NOMO-1 treated with DMSO at 0.1 percent for 48 hours (cell line): ENCODE results near the gene EDAR.
A peak's percentile ranks its signal among the peaks of the same experiment; 100 is the strongest.

ENCODE experiments used
- DNase-seq: peaks from one replicate; lab custom pipeline; 2025; ENCODE audit not compliant: unreplicated experiment; lab: John Stamatoyannopoulos, UW

The EDAR gene

GRCh38 chr2:108988796-108989713 lies at the start of gene EDAR:
Gene EDAR (minus strand): TSS chr2:108989220. CDS start chr2:108931014, 58,206 bp downstream.
- no peak for DNase-seq

DNA sequence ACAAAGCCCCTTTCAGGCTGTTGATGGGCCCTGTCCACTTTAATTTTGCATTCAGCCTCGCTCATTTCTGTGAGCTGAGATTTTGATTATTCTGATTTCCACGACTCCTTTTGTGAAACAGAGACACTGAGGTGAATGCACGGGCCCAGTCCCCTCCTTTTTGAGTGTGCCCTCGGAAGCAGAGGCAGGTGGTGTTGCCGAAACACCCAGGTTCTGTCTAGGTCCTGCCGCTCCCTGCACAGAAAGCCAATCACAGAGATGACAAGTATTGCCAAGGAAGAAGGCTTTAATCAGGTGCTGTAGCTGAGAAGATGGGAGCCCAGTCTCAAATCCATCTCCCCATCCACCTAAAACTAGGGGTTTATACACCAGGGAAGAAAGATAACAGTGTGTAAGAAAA lies 44.2 kb upstream of the EDAR start:
- no peak for DNase-seq

DNA sequence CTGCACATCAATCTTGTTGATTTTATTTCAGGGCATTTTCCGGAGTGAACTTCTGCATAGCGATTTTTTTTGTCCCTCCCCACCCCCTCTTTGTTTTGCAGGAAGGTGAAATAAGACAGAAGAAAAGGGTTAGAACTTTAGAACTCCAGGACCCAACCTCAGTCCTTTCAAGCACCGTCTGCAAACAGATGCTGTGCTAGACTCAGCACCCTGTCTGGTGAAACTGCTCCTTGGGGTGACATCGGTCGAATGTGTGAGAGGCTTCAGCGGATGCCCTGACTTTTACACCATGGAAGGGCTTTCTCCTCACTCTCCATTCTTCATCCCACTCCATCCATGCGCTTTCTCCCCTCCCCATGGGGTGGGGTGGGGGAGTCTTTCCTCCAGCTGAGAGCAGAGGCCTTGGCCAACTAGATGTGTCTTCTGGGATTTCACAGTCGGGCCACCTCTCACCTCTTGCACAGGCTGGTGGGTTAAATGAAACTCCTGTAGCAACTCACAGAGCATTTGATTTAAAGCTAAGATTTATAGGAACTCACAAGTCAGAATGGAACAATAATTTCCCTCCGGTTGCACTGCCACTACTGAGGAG lies 43.3 kb upstream of the EDAR start:
- DNase-seq: no peak

- peak; percentile 84 for DNase-seq
Measured at GRCh38 chr2:109031476-109032228, 42.6 kb upstream of the EDAR start.

DNA sequence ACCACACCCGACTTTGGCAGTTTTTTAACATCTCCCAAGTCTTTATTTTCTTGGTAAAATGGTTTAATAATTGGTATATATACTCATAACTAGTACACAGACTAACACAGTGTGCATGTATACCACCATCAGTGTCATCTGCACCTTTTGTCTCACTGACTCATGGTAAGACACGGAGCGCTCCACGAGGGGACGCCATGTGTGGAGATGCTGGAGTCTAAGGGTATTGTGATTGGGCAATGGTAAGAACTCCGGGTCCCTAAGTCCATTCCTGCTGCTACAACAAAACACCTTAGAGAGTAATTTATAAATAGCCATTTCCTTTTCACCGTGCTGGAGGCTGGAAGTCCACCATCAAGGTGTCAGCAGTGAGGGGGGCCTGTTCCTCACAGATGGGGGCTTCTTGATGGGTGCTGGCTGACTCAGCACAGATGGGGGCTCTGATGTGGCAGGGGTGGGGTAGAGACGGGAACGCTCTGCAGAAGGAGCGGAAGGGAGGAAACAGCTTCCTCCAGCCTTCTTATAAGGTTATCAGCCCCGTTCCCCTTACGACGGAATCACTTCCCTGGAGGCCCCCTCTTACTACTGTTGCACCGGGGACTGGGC lies 42.0 kb upstream of the EDAR start:
- peak; percentile 46 for DNase-seq

- DNase-seq: no peak
Measured at GRCh38 chr2:109029490-109030201, 40.6 kb upstream of the EDAR start.

GRCh38 chr2:109028738-109029489 lies 39.9 kb upstream of the EDAR start:
- DNase-seq: no peak

DNA sequence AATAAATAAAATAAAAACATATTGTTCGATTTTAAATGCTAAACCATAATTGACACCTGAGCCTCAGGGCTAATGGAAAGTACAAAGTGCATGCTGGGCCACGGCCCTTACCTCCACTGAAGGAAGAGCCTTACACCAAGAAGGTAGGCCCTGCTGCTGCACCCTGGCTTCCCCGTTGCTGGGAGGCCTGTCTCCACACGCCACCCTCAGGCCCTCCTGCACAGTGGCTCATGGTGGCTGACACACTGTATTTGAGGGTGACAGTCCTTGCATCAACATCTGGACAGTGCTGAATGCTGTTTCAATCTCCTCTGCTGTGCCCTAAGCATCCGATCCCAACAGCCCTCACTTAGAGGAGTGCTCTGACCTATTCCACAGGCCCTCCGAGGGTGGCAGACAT lies 39.3 kb upstream of the EDAR start:
- no peak for DNase-seq

DNA sequence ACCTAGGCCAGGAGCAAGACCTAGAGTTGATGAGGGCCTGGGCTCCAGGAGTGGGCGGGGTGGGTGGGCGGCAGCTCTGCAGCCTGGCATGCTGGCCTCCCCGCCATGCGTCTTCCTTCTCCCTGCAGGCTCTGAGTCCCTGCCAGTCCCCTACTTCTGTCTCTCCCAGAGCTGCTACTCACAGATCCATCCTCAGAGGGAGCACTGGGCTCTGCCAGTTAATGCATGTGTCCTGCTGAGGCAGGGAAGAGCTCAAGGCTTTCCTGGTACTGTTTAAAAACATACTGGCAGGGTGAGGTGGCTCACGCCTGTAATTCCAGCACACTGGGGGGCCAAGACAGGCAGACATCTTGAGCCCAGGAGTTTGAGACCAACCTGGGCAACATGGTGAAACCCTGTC lies 38.7 kb upstream of the EDAR start:
- no peak for DNase-seq

- no peak for DNase-seq
Measured at GRCh38 chr2:109024477-109024876, 35.5 kb upstream of the EDAR start.

GRCh38 chr2:109021895-109022300 lies 32.9 kb upstream of the EDAR start:
- no peak for DNase-seq

GRCh38 chr2:109020217-109020637 lies 31.2 kb upstream of the EDAR start:
- DNase-seq: no peak

GRCh38 chr2:109018452-109018851 lies 29.4 kb upstream of the EDAR start:
- DNase-seq: no peak

GRCh38 chr2:109017017-109017416 lies 28.0 kb upstream of the EDAR start:
- no peak for DNase-seq

GRCh38 chr2:109016376-109016775 lies 27.4 kb upstream of the EDAR start:
- DNase-seq: no peak

DNA sequence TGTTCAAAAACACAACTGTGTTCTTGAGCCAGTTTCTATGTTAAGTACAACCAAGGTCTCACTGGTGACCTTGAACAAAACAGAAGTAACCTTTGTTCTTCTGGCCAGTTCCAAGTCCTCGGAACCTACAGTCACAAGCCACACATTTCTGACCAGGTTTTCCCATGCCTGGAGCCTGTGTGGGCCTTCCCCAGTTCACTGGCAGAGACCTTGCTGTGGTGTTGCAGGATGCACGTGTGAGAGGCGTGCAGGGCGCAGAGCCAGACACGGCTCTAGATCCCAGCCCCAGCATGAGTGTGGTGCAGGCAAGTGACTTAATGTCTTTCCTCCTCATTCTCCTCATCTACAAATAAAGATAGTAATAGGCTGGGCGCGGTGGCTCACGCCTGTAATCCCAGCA lies 25.5 kb upstream of the EDAR start:
- DNase-seq: no peak

- DNase-seq: no peak
Measured at GRCh38 chr2:109013051-109013450, 24.0 kb upstream of the EDAR start.

DNA sequence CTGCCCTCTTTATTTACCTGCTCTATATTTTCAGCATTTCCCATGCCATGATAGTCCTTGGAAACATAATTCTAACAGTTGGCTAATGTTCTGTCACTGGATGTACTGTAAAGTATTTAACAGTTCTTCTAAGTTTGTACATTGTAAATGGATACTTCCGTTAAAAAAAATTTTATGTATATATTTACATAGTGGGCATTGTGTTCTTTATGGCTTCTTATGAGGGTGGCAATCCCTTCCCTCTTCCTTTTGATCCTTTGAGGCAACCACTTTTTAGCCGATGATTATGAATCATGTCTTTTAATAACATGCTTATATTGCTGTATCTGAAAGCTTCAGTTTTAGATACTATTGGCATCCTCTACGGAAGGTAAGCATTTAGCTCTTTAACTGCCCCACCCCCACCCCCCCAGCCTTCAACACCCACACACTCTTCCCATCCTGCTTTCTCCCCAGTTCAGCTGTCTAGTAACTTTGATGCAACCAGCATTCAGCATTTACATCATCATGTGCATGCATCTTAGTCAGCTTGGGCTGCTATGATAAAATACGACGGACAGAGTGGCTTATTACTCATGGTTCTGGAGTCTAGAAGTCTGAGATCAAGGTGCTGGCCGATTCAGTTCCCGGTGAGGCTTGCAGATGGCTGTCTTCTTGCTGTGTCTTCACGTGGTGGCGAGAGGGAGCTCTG lies 21.0 kb upstream of the EDAR start:
- DNase-seq: no peak

- DNase-seq: no peak
Measured at GRCh38 chr2:109006971-109007370, 18.0 kb upstream of the EDAR start.
